Neural crest cell (in vitro differentiated cells): ENCODE measurements around the gene TMCC2. TPM values are rescaled to one million over a fixed set of nuclear protein-coding genes. Genes with fewer than 3 reads are reported as not detected.

Source experiments
- DNase-seq: peaks from one replicate; pipeline ENCODE4 v3.0.0; 2021; ENCODE audit warnings: low read depth, mixed read lengths, low spot score
- H3K27ac Mint-ChIP-seq: one replicate; pipeline ENCODE4 v1.8.0; 2021; ENCODE audit warnings: mild to moderate bottlenecking, mixed read lengths; ENCODE audit not compliant: unreplicated experiment
- H3K27me3 Mint-ChIP-seq: 2 replicates; pipeline ENCODE4 v1.8.0; 2021; ENCODE audit warnings: low read depth, mild to moderate bottlenecking, mixed read lengths
- H3K36me3 Mint-ChIP-seq: 2 replicates; pipeline ENCODE4 v1.8.0; 2021; ENCODE audit warnings: low read depth, mild to moderate bottlenecking, mixed read lengths
- H3K4me1 Mint-ChIP-seq: 2 replicates; pipeline ENCODE4 v1.8.0; 2021; ENCODE audit warnings: mixed read lengths
- H3K4me3 Mint-ChIP-seq: one replicate; pipeline ENCODE4 v1.8.0; 2021; ENCODE audit warnings: mild to moderate bottlenecking, mixed read lengths
- H3K9me3 Mint-ChIP-seq: 2 replicates; pipeline ENCODE4 v1.8.0; 2021; ENCODE audit warnings: mixed read lengths
- CTCF ChIP-seq: fragments of 200-600 bp; sonication (generic); conservative IDR thresholded peaks from 2 replicates; pipeline ENCODE4 v1.5.0; 2021; ENCODE audit warnings: antibody characterized with exemption, mild to moderate bottlenecking
- total RNA-seq: library from RNA; stranded (reverse); gene quantifications from 2 replicates; pipeline ENCODE4 v1.2.1, GENCODE V29; 2021

Gene TMCC2
- total RNA-seq, 1 donor from 2014 or later, result 16.1 TPM

GRCh38 chr1:205269711-205270110, 42.0 kb downstream of the TMCC2 start:
- Mint-ChIP-seq H3K9me3 (no peaks in the 10 kb centered on the region), H3K4me3 (no peak overlapping the region), H3K36me3 (no peaks in the 10 kb centered on the region), H3K27ac (no peak overlapping the region), H3K4me1 (peaks cover 37% of the 10 kb centered on the region), H3K27me3 (no peaks in the 10 kb centered on the region)
- no peak for TF ChIP-seq CTCF
- DNase-seq, result no peak

- Mint-ChIP-seq H3K9me3 (no peaks in the 10 kb centered on the region), H3K4me1 (peaks cover 37% of the 10 kb centered on the region), H3K27me3 (no peaks in the 10 kb centered on the region), H3K36me3 (no peaks in the 10 kb centered on the region), H3K27ac (no peak overlapping the region), H3K4me3 (no peak overlapping the region)
- DNase-seq, result no peak
- no peak for TF ChIP-seq CTCF
These were observed 42.5 kb downstream of the TMCC2 start for GRCh38 chr1:205270271-205270670.

- no peaks in the 10 kb centered on the region for H3K9me3 Mint-ChIP-seq
- no peak overlapping the region for H3K4me3 Mint-ChIP-seq
- H3K27me3 Mint-ChIP-seq, result no peaks in the 10 kb centered on the region
- no peak for TF ChIP-seq CTCF
- peaks cover 37% of the 10 kb centered on the region for H3K4me1 Mint-ChIP-seq
- DNase-seq, result no peak
- no peaks in the 10 kb centered on the region for H3K36me3 Mint-ChIP-seq
- no peak overlapping the region for H3K27ac Mint-ChIP-seq
These were observed 43.0 kb downstream of the TMCC2 start for GRCh38 chr1:205270764-205271163.

GRCh38 chr1:205271277-205271676, 43.5 kb downstream of the TMCC2 start:
- TF ChIP-seq CTCF, result no peak
- Mint-ChIP-seq H3K4me1 (peaks cover 37% of the 10 kb centered on the region), H3K9me3 (no peaks in the 10 kb centered on the region), H3K4me3 (no peak overlapping the region), H3K27me3 (no peaks in the 10 kb centered on the region), H3K36me3 (no peaks in the 10 kb centered on the region), H3K27ac (no peak overlapping the region)
- no peak for DNase-seq

GRCh38 chr1:205271745-205272144, 44.0 kb downstream of the TMCC2 start:
- DNase-seq, result no peak
- H3K9me3 Mint-ChIP-seq, result no peaks in the 10 kb centered on the region
- H3K4me1 Mint-ChIP-seq, result peaks cover 34% of the 10 kb centered on the region
- TF ChIP-seq CTCF, result no peak
- H3K36me3 Mint-ChIP-seq, result no peaks in the 10 kb centered on the region
- H3K4me3 Mint-ChIP-seq, result no peak overlapping the region
- H3K27ac Mint-ChIP-seq, result peak overlapping the region; percentile 93
- no peaks in the 10 kb centered on the region for H3K27me3 Mint-ChIP-seq

- DNase-seq, result no peak
- no peak for TF ChIP-seq CTCF
- no peaks in the 10 kb centered on the region for H3K27me3 Mint-ChIP-seq
- H3K27ac Mint-ChIP-seq, result no peak overlapping the region
- no peaks in the 10 kb centered on the region for H3K9me3 Mint-ChIP-seq
- peaks cover 27% of the 10 kb centered on the region for H3K4me1 Mint-ChIP-seq
- H3K4me3 Mint-ChIP-seq, result no peak overlapping the region
- no peaks in the 10 kb centered on the region for H3K36me3 Mint-ChIP-seq
These were observed 44.8 kb downstream of the TMCC2 start for GRCh38 chr1:205272536-205272935.
